ENCODE results near the gene DNAJC5.
"Not testable (repeated sequence)": the region's sequence is repeated elsewhere in the genome, so short reads cannot be mapped to it uniquely, and the experiment has no call there.

Gene DNAJC5

DNA sequence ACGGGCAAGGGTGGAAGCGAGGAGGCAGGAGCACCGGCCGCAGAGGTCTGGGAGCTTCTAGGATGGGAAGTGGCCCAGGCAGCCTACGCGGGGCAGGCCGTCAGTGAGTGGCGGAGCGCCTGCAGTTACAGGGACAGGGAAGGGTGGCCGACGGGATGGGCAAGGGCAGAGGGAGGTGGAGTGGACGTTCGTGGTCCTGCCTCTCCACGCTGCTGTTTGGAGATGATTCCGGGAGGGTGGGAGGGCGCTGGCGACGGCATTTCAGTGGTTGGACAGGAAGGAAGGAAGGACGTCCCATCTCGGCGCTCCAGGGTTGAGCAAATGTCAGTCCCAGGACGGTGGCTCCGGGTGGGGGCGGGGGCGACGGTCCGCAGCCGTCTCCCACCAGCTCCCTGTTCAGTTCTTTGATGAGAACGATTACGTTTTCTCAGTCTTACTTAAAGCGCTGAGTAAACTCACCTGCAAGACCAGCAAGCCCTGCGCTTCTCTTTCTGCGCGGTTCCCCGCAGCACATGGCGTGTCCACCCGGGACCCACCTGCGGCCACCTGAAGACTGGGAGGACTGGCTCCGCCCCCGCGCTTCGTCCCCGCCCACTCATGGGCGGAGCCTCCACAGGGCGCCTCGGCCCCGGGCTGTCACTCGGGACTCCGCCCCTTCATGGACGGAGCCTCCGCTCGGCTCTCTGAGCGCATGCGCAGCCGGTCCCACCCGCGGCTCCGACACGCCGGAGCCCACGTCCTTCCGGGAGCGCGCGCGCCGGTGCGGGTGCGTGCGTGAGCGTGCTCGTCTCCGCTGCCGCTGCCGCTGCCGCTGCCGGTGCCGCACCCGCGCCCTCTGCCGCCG lies at the start of gene DNAJC5:
Gene DNAJC5 (plus strand): TSS at position 769 of the 844 bp plus-strand sequence. CDS start 33,220 bp downstream, outside the sequence.
- DNase-seq = peak; percentile 97

DNA sequence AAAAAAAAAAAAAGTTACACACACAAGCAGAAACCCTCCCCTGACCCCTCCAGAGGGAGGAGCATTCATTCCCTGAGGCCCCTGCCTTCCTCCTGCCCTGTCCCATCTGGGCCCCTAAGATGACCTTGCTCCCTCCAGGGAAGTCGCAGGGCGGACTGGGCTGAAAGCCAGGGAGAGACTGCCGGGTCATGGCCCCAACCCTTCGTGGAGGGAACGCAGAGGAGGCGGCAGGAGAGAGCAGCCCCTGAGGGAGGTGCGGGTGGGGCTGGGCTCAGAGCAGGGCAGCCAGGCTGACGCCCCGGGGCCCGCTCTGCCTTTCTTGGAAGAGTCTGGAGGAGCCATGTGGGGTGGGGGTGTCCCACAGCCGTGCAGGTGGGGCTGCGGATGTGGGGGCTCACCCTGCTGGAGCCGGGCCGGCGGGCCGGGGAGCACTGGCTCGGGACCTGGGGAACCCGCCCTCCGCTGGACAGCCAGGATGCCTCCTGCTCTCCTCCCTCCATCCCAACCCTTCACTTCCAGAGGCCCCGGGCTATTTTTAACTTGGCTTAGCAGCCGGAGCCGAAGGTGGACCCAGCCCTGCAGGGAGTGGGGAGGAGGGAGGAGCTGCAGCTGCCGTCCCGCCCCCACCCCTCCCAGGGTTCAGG lies 48.7 kb upstream of the DNAJC5 start:
- DNase-seq = no peak

GRCh38 chr20:63846888-63847236 lies 48.1 kb upstream of the DNAJC5 start:
- no peak for DNase-seq

GRCh38 chr20:63847237-63848002 lies 47.5 kb upstream of the DNAJC5 start:
- no peak for DNase-seq

GRCh38 chr20:63848003-63848911 lies 46.7 kb upstream of the DNAJC5 start:
- DNase-seq = no peak

GRCh38 chr20:63850689-63851547 lies 44.0 kb upstream of the DNAJC5 start:
- DNase-seq = no peak

- not testable (repeated sequence) for DNase-seq
Measured at GRCh38 chr20:63851548-63851943, 43.4 kb upstream of the DNAJC5 start.

DNA sequence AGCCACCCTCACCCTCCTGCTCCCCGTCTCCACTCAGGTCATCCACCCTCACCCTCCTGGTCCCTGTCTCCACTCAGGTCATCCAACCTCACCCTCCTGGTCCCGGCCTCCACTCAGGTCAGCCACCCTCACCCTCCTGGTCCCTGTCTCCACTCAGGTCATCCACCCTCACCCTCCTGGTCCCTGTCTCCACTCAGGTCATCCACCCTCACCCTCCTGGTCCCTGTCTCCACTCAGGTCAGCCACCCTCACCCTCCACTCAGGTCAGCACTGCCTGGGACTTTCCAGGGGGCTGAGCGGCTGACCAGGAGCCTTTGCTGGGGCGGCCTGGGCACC lies 41.2 kb upstream of the DNAJC5 start:
- not testable (repeated sequence) for DNase-seq

DNA sequence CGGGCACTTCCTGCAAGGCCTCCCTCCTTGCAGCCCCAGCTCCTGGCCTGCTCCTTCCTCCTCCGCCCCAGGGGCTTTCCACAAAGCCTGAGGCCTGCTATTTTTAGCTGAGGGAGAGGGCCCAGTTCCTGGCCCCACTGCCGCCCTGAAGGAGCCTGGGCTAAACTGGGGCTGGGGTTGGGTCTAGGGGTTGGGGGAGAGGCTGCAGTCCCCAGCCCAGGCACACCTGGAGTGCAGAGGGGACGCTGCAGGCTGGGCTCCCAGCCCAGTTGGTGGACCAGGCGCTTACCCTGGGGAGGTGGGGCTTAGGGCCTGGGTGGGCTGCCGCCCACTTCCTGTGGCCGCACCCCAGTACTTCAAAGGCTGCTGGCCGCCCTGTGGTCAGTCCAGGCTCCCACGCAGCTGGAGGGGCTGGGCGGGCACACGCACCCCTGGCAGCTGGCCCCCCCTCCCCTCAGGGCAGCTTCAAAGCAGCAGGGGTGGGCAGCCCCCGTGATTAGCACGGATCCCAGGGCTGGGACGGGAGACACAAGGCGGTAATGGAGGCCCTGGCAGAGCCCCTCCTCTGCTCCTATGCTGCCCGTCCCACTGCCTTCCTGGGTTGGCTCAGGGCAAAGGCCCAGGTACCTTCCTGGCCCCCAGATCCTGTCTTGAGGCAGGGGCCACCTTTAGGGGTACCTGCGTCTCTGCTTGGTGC lies 40.7 kb upstream of the DNAJC5 start:
- DNase-seq = no peak

DNA sequence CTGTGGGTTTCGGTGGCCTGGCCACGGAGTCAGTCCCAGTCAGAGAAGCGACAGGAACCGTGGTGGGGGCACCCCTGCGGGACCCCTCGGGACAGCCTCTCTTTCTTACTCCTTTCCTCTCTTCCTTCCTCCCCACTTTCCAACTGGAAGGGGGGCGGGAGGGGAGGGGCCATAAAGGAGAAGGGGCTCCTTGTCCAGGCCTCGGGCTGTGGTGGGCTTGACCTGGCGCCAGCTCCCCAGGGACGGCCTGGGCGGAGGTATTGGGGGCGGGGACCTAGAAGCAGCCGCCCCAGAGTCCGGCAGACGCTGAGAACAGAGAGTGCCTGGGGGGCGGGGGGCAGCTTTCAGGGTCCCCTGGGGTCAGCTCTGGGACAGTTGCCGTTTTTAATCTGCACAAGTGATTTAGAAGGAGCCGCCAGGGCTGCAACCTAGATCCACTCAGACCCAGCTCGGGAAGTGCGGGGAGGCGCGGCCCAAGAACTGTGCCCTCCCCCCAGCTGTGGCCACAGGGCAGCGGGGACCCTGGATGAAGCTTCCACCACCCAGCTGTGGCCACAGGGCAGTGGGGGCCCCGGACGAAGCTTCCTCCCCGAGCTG lies 40.1 kb upstream of the DNAJC5 start:
- no peak for DNase-seq

GRCh38 chr20:63855363-63856097 lies 39.4 kb upstream of the DNAJC5 start:
- no peak for DNase-seq

GRCh38 chr20:63856098-63856511 lies 38.8 kb upstream of the DNAJC5 start:
- DNase-seq = no peak

DNA sequence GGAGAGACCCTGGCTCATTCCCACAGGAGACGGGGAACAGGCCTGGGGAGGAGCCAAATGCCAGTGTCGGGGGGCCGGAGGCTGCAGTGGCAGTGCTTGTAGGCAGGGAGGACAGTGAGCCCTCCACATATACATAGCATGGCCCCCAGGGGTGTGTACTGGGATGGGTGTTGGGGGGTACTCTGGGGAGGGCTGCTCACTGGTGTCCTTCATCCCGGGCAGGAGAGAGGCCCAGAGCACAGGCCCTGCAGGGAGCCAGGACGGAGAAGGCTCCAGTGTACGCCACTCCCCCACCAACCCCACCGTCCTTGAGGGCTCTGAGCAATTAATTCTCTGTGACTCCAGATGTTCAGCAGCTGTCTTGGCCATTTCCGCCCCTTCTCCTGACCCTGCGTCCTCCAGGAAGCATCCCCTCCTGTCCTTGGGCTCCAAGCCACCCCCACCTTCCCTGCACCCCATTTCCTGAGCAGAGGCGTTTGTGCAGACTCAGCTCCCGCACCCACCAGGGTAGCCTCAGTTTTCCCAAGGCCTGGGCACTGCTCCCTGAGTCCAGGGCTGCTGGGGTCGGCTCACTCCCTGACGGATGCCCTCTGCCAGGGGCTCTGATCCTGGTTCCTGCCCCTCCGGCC lies 37.0 kb upstream of the DNAJC5 start:
- DNase-seq = no peak

GRCh38 chr20:63858393-63859165 lies 36.3 kb upstream of the DNAJC5 start:
- DNase-seq = no peak

DNA sequence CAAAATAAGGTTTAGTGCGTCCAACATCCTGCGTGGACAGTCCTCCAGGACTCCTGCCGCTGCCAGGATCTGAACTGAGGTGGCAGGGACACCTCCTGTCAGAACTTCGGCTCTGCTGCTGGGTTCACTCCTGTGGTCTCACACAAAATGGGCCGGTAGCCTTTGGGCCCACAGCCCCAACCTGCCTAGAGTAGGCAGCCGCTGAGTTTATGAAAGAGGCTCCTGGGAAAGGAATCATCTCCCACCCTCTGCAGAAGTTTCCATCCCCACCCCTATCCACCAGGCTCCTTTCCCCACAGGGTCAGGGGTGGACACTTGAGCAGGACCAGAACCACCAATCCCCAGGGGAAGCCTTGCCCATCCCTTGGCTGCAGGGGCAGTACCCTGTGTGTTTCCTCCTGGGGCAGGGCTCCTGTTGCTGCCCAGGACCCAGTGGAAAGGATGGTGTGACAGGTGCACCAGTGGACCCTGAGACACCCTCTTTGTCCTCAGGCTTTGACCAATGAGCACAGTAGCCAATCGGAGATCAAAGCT lies 35.7 kb upstream of the DNAJC5 start:
- no peak for DNase-seq

GRCh38 chr20:63860325-63861051 lies 34.4 kb upstream of the DNAJC5 start:
- DNase-seq = no peak

GRCh38 chr20:63861365-63861934 lies 33.5 kb upstream of the DNAJC5 start, which contains the start of gene ABHD16B:
TSS of gene ABHD16B (plus strand) at chr20:63861498. CDS start at chr20:63861541, 43 bp downstream.
- no peak for DNase-seq

All from CD4-positive, alpha-beta T cell treated with Interleukin-10 for 1 hour (primary cell).